ENCODE data around the gene EDEM3.

- TF ChIP-seq CTCF (IDR thresholded peaks at IDR 0.05) (no peak), MAZ (IDR thresholded peaks at IDR 0.05; ENCODE audit: borderline replicate concordance, low read depth, low read length) (no peak), POLR2A (IDR thresholded peaks at IDR 0.05; ENCODE audit: low read length) (no peak), USF2 (IDR thresholded peaks at IDR 0.05) (no peak), REST (IDR thresholded peaks at IDR 0.05) (no peak), HOXA7 (CRISPR knock-in tag; IDR thresholded peaks at IDR 0.05) (no peak), PBX3 (IDR thresholded peaks at IDR 0.05) (no peak), MAFK (IDR thresholded peaks at IDR 0.05; ENCODE audit: partially characterized antibody) (no peak), RCOR1 (IDR thresholded peaks at IDR 0.05; ENCODE audit: low read depth, low read length) (no peak), BHLHE40 (IDR thresholded peaks at IDR 0.05; ENCODE audit: low read depth, low read length) (no peak)
These were observed 85.3 kb downstream of the EDEM3 start for GRCh38 chr1:184669391-184669790.

Data from A549 (cell line).